SK-N-MC (cell line): ENCODE data around the gene MR1.

Experiments
- EZH2 ChIP-seq: fragments of 200-600 bp; sonication (generic); IDR thresholded peaks from one replicate; pipeline ENCODE4 v1.6.1; 2017; ENCODE audit warnings: antibody characterized with exemption
- FOXP2 ChIP-seq: optimal IDR thresholded peaks from 2 replicates; pipeline ENCODE3; 2011; ENCODE audit warnings: mild to moderate bottlenecking, moderate library complexity; ENCODE audit not compliant: insufficient read depth; ENCODE audit errors: extremely low read length, control extremely low read depth
- POLR2AphosphoS5 ChIP-seq: IDR thresholded peaks from 2 replicates; pipeline ENCODE4 v1.6.1; 2012; ENCODE audit warnings: mild to moderate bottlenecking, low read depth, low read length, borderline replicate concordance

- TF ChIP-seq POLR2AphosphoS5 (no peak), EZH2 (no peak), FOXP2 (no peak)
These were observed 50.8 kb downstream of the MR1 start for GRCh38 chr1:181084606-181084969.
